Measurements from ENCODE around the gene EEFSEC. TPM values are rescaled to one million over a fixed set of nuclear protein-coding genes. Genes with fewer than 3 reads are reported as not detected.

Gene EEFSEC
- total and polyA plus RNA-seq, 2 of the 8 experiments (the other 6 are each of a cell fraction or from before 2014, with no cell fraction given): 13.1 to 19.8 TPM

DNA sequence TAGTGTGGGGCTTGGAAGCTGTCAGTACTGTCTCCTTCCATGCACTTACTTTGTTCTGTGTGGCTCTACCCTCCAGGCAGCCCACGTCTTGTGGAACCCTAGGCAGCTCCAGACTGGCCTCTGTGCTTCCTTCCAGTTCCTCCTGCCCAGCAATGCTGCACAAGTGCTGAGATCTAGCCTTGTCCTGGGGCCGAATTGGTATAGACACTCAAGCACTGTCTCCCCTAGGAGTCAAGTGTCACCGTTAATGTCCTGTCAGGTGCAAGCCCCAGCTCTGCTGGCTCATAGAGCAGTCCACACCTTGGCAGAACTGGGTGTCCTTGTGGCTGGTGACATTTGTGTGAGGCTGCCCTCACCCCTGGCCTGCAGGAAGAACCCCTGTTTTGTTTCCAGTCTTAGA is 130.1 kb downstream of the EEFSEC start:
- H3K27ac ChIP-seq (ENCODE audit: low read depth, low read length): no peak overlapping the region
- peak in 1 of 2 experiments; percentile 40 for DNase-seq (ENCODE audit: low read depth in 1 of 2, low spot score in 2 of 2)
- CTCF ChIA-PET (ENCODE audit: partially characterized antibody): interaction anchor here (0.8 to 2.4 kb wide), 7 partner anchors 10 to 57 kb away, joined by 3 to 10 read pairs (median 5); no protein-coding TSS in a partner anchor
- TF ChIP-seq TCF12 (IDR thresholded peaks at IDR 0.05; ENCODE audit: low read depth, low read length) (no peak), SRF (IDR thresholded peaks at IDR 0.05; ENCODE audit: low read depth, low read length) (no peak), CREB1 (IDR thresholded peaks at IDR 0.05) (no peak), CBX8 (IDR thresholded peaks at IDR 0.05; ENCODE audit: borderline replicate concordance, low read depth, low read length) (no peak), SIRT6 (IDR thresholded peaks at IDR 0.05; ENCODE audit: low read length) (no peak), YY1 (IDR thresholded peaks at IDR 0.05; ENCODE audit: low read depth, low read length) (no peak), EGR1 (IDR thresholded peaks at IDR 0.05; ENCODE audit: borderline replicate concordance, low read depth, low read length) (no peak), RNF2 (IDR thresholded peaks at IDR 0.05; ENCODE audit: borderline replicate concordance, low read depth, low read length, missing control alignments, poor library complexity, severe bottlenecking) (no peak), RFX5 (IDR thresholded peaks at IDR 0.05; ENCODE audit: borderline replicate concordance, low read depth, low read length) (no peak), BCL11A (IDR thresholded peaks at IDR 0.05; ENCODE audit: low read depth in 2 of 2, low read length in 2 of 2) (no peak), KDM5A (IDR thresholded peaks at IDR 0.05; ENCODE audit: low read length) (no peak), TBP (IDR thresholded peaks at IDR 0.05; ENCODE audit: low read depth, low read length) (no peak), KDM4A (IDR thresholded peaks at IDR 0.05; ENCODE audit: low read depth, low read length, severe bottlenecking) (no peak)

More for the DNA sequence above, 130.1 kb downstream of the EEFSEC start:
- Histone ChIP-seq H4K91ac (replicated peaks; ENCODE audit: insufficient read length, low read length) (peak overlapping the region; percentile 45), H3K14ac (ENCODE audit: insufficient read length) (no peak overlapping the region), H2BK20ac (ENCODE audit: low read length) (0 out of 2 replicates have a peak overlapping the region, but pooled peaks have one; percentile 3), H3K56ac (replicated peaks; ENCODE audit: insufficient read length, low read depth, low read length) (no peak overlapping the region), H2AK5ac (ENCODE audit: low read depth, low read length) (no peak overlapping the region), H3K79me2 (ENCODE audit: control insufficient read depth in 1 of 2, insufficient read depth in 2 of 2, low read length in 2 of 2) (no peaks in the 10 kb centered on the region), H3K23ac (ENCODE audit: insufficient read length) (no peak overlapping the region), H4K5ac (ENCODE audit: insufficient read length, low read depth, low read length) (no peak overlapping the region), H4K20me1 (replicated peaks in 1 of 2; ENCODE audit: control insufficient read depth in 1 of 2, insufficient read depth in 2 of 2, low read length in 2 of 2) (no peaks in the 10 kb centered on the region), H3K4me2 (ENCODE audit: insufficient read depth in 1 of 2, low read depth in 2 of 2, low read length in 2 of 2) (no peak overlapping the region), H2BK12ac (ENCODE audit: low read depth, low read length) (peak overlapping the region; percentile 20; the same call in 1 of the 2 replicates), H3K27me3 (replicated peaks in 1 of 4; ENCODE audit: control insufficient read depth in 3 of 4, extremely low read depth in 1 of 4, insufficient read depth in 3 of 4, low read length in 3 of 4) (peaks cover 0 to 12% (median 5%) of the 10 kb centered on the region in 4 experiments; a peak in 3 of 7 replicates), H3K79me1 (ENCODE audit: low read depth, low read length) (no peaks in the 10 kb centered on the region), H2BK5ac (ENCODE audit: low read depth, low read length) (peak overlapping the region; percentile 76; the same call in 1 of the 2 replicates), H2BK15ac (ENCODE audit: low read length) (0 out of 2 replicates have a peak overlapping the region, but pooled peaks have one; percentile 33), H4K8ac (ENCODE audit: extremely low read depth, insufficient read depth, low read length) (no peak overlapping the region), H3K4ac (replicated peaks; ENCODE audit: insufficient read length, low read depth, low read length) (no peak overlapping the region), H3K36me3 (ENCODE audit: control insufficient read depth in 2 of 4, insufficient read depth in 4 of 4, low read length in 3 of 4) (no peaks in the 10 kb centered on the region), H3K9ac (replicated peaks in 1 of 4; ENCODE audit: extremely low read depth in 1 of 4, low read depth in 3 of 4, low read length in 3 of 4) (no peak overlapping the region; a peak in 1 of 7 replicates), H3K23me2 (ENCODE audit: low read depth, low read length) (no peaks in the 10 kb centered on the region), H3K4me3 (ENCODE audit: extremely low read depth in 1 of 4, insufficient read depth in 2 of 4, low read depth in 3 of 4, low read length in 4 of 4) (no peak overlapping the region), H3K4me1 (replicated peaks in 1 of 4; ENCODE audit: control insufficient read depth in 3 of 4, insufficient read depth in 4 of 4, low read length in 3 of 4) (peaks cover 27 to 62% (median 43%) of the 10 kb centered on the region in 4 experiments), H3K18ac (ENCODE audit: extremely low read depth, low read length) (peak overlapping the region; percentile 21; the same call in 1 of the 2 replicates), H3K9me3 (ENCODE audit: insufficient read depth in 2 of 2, low read depth in 1 of 2, low read length in 1 of 2) (no peaks in the 10 kb centered on the region), H2BK120ac (replicated peaks; ENCODE audit: low read depth, low read length) (peak overlapping the region; percentile 4), H2AFZ (ENCODE audit: low read length) (no peak overlapping the region)
- POLR2A ChIA-PET (ENCODE audit: partially characterized antibody): interaction anchor here (0.8 to 1.2 kb wide), 3 partner anchors 9 to 88 kb away, joined by 3 read pairs; no protein-coding TSS in a partner anchor
- FAIRE-seq: no peak
- WGBS, 2 experiments (ENCODE audit: extremely low coverage in 1 of 2, insufficient coverage in 1 of 2, insufficient read length in 1 of 2, insufficient replicate concordance in 2 of 2, low coverage in 1 of 2, low lambda C conversion rate in 2 of 2, missing lambda C conversion rate in 1 of 2): 83% methylated on average over 3 of the region's 3 CpGs; no CpG with 5 or more reads in 1 of the 2 experiments
